Glomerular visceral epithelial cell (primary cell): ENCODE results near the gene RPUSD3.
"Not testable (repeated sequence)": the region's sequence is repeated elsewhere in the genome, so short reads cannot be mapped to it uniquely, and the experiment has no call there.

Source experiments
- DNase-seq: peaks from one replicate; pipeline ENCODE4 v3.0.0-alpha.2; 2016; ENCODE audit errors: extremely low spot score

RPUSD3 gene

GRCh38 chr3:9865125-9865637, 21.4 kb upstream of the RPUSD3 start:
- not testable (repeated sequence) for DNase-seq

GRCh38 chr3:9864200-9864927, 20.6 kb upstream of the RPUSD3 start:
- DNase-seq, result peak; percentile 67

- DNase-seq, result no peak
These were observed 19.4 kb upstream of the RPUSD3 start for GRCh38 chr3:9863058-9863772.

GRCh38 chr3:9862391-9863057, 18.7 kb upstream of the RPUSD3 start:
- no peak for DNase-seq

GRCh38 chr3:9861626-9862130, 17.9 kb upstream of the RPUSD3 start:
- DNase-seq, result no peak

GRCh38 chr3:9861201-9861600, 17.4 kb upstream of the RPUSD3 start:
- no peak for DNase-seq

GRCh38 chr3:9859530-9860025, 15.8 kb upstream of the RPUSD3 start:
- DNase-seq, result no peak

- no peak for DNase-seq
These were observed 11.8 kb upstream of the RPUSD3 start for GRCh38 chr3:9855594-9855993.

- not testable (repeated sequence) for DNase-seq
These were observed 10.6 kb upstream of the RPUSD3 start for GRCh38 chr3:9854291-9854940.

- no peak for DNase-seq
These were observed 8.7 kb upstream of the RPUSD3 start for GRCh38 chr3:9852528-9852927.

GRCh38 chr3:9851926-9852325, 8.1 kb upstream of the RPUSD3 start:
- DNase-seq, result not testable (repeated sequence)

GRCh38 chr3:9851383-9851782, 7.6 kb upstream of the RPUSD3 start:
- not testable (repeated sequence) for DNase-seq

- DNase-seq, result peak; percentile 29
These were observed 5.1 kb upstream of the RPUSD3 start for GRCh38 chr3:9848860-9849259.

- not testable (repeated sequence) for DNase-seq
These were observed 4.1 kb upstream of the RPUSD3 start for GRCh38 chr3:9847870-9848269.

GRCh38 chr3:9846931-9847488, 3.2 kb upstream of the RPUSD3 start:
- no peak for DNase-seq

- no peak for DNase-seq
These were observed 2.4 kb upstream of the RPUSD3 start for GRCh38 chr3:9846231-9846630.

- DNase-seq, result no peak
These were observed 2.8 kb downstream of the RPUSD3 start for GRCh38 chr3:9841015-9841414.

- DNase-seq, result no peak
These were observed 5.0 kb downstream of the RPUSD3 start for GRCh38 chr3:9838856-9839255.

GRCh38 chr3:9837701-9838582, 5.9 kb downstream of the RPUSD3 start:
- no peak for DNase-seq
